Stimulated activated CD4-positive, alpha-beta T cell treated with anti-CD3 and anti-CD28 coated beads, Interleukin-4, amount 100 ng/mL, for 24 hours (primary cell): ENCODE results near the gene TMEM200B.
"Not testable (repeated sequence)": the region's sequence is repeated elsewhere in the genome, so short reads cannot be mapped to it uniquely, and the experiment has no call there.

Source experiments
- DNase-seq: peaks from one replicate; pipeline ENCODE4 v3.0.0-alpha.2; 2020

TMEM200B gene

GRCh38 chr1:29105822-29106221 is 17.9 kb downstream of the TMEM200B start:
- no peak for DNase-seq

- DNase-seq = no peak
These were observed 23.2 kb downstream of the TMEM200B start for GRCh38 chr1:29100487-29100886.

- DNase-seq = no peak
These were observed 24.4 kb downstream of the TMEM200B start for GRCh38 chr1:29099286-29099685.

- no peak for DNase-seq
These were observed 27.3 kb downstream of the TMEM200B start for GRCh38 chr1:29096231-29096886.

- no peak for DNase-seq
These were observed 28.7 kb downstream of the TMEM200B start for GRCh38 chr1:29094954-29095353.

- DNase-seq = no peak
These were observed 29.3 kb downstream of the TMEM200B start for GRCh38 chr1:29094433-29094832.

GRCh38 chr1:29092704-29093103 is 31.0 kb downstream of the TMEM200B start:
- not testable (repeated sequence) for DNase-seq

- no peak for DNase-seq
These were observed 32.6 kb downstream of the TMEM200B start for GRCh38 chr1:29090937-29091618.

GRCh38 chr1:29084196-29084521 is 39.5 kb downstream of the TMEM200B start:
- no peak for DNase-seq

GRCh38 chr1:29083317-29084195 is 40.1 kb downstream of the TMEM200B start:
- DNase-seq = no peak

GRCh38 chr1:29082519-29082918 is 41.2 kb downstream of the TMEM200B start:
- DNase-seq = no peak

- DNase-seq = no peak
These were observed 42.5 kb downstream of the TMEM200B start for GRCh38 chr1:29081201-29081600.

GRCh38 chr1:29079916-29080629 is 43.6 kb downstream of the TMEM200B start:
- not testable (repeated sequence) for DNase-seq

GRCh38 chr1:29077155-29077554 is 46.5 kb downstream of the TMEM200B start:
- DNase-seq = no peak
